HG03439 (cell line): ENCODE data around the gene PUS10.

Source experiments
- ATAC-seq: cut with Tn5 transposase; IDR thresholded peaks from one replicate; pipeline ENCODE4 v1.9.1; 2021; ENCODE audit warnings: mild to moderate bottlenecking, moderate library complexity; ENCODE audit not compliant: unreplicated experiment

Gene PUS10

DNA sequence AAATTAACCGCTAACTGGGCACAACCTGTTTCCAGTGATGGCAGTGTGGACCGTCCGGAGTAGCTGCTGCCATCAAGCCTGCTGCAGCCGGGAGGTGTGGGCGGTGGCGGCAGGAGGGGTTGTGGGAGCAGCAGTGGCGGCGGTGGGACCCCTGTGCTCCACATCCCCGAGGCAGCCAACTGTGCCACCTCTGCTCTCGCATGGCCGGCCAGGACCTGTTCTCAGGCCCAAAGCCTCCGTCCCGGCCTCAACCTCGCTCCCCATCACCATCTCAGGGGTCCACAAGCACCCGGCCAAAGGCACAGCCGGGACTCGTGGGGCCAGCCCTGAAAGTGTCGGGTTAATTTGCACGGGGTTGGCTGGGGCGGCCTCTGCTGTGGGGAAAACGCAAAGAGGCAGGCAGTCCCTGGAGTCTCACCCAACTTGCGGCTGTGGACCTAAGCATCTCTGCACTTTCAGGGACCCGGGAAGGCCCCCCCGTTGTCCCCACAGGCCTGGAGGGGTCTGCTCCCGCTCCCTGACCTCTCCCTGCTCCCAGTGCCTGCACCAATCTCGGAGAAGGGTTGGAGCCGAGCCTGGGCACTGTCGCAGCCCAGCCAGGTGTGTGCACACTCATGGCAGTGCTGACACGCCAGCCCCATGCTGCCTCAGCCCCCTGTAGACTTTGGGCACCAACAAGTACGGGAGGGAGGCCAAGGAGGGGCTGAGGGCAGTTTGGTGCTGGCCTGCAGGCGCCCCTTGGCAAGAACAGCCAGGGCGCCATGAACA, 45.0 kb downstream of the PUS10 start:
- ATAC-seq = peak; percentile 5

DNA sequence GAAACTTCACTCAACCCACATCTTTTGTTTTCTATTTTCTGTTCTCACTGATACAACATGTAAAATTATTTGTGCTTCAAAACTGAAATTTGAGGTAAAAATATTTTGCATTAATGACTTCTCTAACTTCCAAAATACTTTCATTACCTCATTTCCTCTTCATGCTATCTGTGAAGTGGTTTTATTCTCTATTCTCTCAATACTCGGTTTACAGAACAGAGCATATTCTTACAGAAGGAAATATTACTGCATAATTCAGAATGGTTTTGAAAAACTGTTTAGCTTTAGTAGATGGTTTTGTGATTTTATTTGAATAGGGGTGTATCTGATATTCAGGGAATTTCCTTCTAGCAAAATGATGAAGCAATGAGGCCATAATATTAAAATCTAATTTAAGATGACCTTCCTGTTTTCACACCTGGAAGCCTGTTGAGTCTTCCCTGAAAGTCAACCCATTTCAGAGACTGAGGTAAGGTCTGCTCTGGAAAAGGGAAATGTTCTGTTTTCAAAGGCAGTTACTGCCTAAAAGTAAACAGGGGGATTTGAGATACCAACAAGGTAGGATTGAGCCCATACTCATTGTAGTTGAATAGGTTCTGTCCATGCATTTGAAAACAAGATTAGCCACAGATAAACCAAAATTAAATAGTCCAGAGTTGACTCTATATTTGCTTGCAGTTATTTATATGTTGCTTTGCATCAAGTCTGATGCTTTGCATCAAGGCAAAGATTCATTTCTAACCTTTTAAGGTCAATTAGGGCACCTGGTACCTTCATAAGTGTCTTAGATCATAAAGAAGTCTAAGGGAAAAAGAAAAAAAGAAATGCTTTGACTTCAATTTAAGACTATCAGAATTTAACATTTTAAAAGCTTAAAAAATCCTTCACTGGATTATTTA, 51.3 kb downstream of the PUS10 start:
- peak; percentile 59 for ATAC-seq

DNA sequence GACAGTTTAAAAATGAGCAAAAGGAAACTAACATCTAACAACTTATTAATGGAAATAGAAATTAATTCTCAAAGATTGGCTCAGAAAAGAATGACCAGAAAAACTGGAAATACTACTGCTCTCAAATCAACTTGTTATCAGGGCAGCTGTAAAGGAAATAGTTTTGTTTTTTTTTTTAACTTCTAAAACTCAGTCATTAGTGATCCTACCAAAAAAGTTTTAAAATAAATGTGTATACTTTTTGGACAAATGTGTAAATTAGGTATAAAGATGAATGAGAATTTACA, 52.6 kb downstream of the PUS10 start:
- ATAC-seq = no peak

DNA sequence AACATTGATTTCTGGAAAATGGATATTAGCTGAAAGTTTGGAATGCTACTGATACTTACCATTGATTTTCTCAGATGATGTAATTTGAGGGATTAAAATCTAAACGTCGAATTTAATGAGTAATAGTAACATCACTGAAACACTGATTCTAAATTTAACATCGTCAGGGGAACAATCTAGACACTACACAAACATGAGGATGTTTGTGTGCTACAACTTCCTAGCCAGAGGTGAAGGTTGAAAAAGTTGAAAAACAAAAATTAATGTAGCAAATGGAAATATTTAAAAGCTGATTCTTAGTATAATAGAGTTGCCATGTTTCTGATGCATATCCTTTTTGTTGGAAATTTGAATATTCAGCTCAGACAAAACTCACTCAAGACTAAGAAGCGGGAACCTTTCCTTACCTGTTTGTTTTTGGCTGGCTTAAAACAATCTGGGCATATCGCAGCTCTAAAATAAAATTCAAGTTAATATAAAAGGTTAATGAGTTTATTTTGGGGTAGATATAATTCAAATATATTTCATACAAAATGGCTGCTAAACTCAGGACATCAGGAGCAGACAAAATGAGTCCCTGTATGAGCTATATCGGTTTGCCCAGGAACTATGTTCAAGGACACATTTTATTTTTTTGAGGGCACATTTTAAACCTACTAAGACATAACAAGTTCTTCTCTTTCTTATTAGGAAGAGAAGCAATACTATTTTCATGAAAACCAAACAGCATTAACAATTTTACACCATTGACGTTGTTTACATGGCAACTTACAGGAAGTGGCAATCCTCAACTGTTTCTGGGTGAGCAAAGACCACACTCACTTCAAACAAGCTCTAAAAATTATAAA, 53.2 kb downstream of the PUS10 start:
- ATAC-seq = no peak

DNA sequence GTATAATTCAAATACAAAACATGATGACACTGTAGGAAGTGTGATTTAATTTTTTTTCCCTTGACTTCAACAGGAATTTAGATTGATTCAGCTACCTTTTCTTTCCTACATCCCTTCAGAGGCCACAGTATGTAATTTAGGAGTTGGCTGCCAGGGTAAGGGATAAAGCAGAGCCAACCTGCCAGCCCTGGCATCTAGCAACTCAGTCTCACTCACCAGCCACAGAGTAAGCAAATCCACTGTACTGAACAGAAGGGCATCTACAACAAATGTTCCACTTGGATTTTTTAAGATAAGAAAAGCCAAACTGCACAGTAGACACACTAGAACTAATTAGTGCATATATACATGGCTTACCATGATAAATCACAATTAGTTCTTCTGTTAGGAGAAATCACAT, 54.9 kb downstream of the PUS10 start:
- ATAC-seq = no peak

DNA sequence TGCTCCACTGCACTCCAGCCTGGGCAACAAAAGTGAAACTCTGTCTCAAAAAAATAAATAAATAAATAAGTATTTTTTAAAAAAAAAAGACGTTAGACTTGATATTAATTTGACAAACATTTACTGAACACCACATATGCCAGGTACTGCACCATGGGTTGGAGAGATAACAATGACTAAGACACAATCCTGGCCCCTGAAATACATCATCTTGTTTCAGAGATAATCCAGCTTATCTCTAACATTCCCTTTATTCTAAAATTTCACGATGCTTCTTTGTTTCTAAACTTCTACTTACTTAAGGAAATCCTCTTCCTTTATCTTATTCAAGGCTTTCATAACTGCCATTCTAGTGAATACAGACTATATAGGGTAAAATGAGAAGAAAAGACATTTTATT, 55.5 kb downstream of the PUS10 start:
- no peak for ATAC-seq

DNA sequence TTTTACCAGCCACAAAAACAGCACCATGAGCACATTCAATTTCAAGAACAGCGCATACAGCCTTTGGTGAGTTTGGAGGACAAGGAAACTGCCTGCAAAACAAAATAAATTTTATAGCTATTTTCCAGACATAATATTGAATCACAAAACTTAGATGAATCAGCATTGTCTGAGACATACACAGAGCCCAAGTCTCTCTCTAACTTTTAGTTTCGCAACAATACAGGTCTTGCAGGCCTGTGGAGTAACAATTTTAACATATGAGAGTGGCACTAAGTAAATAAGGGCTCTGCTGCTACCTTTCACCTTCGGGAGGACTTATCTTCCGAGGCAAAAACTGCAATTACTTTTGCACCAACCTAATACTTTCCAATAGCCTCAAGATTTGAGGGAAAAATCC, 56.6 kb downstream of the PUS10 start:
- ATAC-seq = no peak

DNA sequence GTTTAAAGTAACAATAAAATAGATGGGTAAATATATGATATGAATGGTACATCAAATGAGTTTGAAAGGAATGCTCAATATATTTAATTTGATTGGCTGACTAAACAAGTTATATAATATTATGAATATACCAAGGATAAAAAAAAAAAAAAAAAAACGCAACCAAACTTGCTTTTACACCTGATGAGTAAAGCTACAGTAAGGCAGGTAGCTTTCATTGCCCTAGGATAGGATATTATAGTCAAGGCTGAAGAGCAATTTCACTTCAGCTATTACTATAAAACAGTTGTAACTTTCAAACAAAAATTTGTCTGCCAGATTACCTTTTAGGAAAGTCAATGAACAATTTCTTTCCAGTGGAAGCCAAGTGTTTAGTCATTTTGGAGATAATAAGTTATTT, 57.3 kb downstream of the PUS10 start:
- no peak for ATAC-seq

DNA sequence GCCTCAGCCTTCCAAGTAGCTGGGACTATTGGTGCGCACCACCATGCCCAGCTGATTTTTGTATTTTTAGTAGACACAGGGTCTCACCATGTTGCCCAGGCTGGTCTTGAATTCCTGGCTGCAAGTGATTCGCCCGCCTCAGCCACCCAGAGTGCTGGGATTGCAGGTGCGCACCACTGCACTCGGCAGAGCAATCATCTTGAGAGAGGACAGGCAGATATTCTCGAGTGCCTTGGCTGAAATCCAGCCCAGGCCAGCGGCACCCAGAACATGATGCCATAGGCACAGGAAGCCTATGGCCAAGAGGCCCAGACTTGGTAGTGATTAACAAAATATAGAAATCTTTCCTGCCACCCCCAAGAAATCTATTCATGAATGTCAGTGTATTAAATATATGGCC, 58.6 kb downstream of the PUS10 start:
- no peak for ATAC-seq

DNA sequence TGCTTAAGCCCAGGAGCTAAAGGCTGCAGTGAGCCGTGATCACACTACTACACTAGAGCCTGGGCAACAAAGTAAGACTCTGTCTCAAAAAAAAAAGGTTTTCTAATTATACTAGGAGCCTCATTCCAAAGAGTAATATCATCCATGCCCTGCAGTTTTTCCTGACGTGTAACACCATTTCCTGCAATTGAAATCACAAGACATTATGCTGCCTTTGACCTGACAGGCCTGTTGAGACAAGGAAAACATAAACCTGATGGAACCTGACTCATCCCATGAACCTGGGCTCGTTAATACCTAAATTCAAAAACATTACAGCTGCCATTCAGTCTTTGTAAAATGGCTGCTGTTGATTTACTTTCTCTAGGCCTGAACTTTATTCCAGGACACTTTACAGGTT, 59.3 kb downstream of the PUS10 start:
- no peak for ATAC-seq

DNA sequence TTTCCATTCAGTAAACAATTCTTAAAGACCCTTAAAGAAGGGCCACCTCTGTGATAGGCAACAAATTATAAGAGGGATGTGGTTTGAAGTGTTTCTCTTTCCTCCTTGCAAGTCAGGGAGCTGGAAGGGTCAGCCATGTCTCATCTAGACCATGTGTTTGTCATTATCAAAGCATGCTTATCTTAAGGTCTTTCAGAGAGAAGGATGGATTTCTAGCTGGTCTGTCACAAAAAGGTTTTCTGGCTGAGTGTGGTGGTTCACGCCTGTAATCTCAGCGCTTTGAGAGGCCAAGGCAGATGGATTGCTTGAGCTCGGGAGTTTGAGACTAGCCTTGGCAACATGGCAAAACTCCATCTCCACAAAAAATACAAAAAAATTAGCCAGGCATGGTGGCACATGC, 59.7 kb downstream of the PUS10 start:
- ATAC-seq = no peak

DNA sequence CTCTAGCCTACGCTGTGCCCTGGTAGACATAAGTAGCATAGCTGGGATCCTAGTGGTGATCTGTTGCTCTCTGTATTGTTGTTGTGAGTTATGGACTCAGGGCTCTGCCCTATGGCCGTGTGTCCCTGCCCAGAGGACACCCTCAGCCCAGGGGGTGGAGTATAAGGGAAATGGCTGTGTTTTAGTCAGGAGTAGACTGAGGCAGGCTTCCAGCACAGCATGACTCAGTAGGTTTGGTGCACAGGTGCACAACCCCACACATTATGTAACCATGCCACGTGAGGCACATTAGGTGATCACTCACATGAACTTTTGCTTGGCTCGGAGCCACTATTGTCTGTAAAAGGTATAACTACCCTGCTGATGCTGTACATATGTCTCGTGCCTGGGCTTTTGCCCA, 60.4 kb downstream of the PUS10 start:
- no peak for ATAC-seq

DNA sequence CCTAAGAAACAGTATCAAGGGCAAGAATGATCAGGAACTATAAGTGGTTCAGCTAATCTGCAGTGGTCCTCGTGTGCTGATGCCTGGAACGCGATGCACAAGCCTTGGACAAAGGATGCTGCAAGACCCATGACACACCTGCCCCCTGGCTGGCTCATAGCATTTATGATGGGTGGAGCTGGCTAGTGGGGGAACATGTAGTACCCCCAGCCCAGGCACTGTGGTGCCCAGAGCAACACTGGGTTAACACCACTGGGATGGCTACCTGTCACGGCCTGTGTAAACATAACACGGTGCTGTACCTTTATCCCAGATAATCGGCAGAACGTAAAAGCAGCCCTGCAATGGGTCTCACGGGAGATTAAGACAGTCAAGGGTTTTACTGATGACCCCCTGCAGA, 60.8 kb downstream of the PUS10 start:
- no peak for ATAC-seq

DNA sequence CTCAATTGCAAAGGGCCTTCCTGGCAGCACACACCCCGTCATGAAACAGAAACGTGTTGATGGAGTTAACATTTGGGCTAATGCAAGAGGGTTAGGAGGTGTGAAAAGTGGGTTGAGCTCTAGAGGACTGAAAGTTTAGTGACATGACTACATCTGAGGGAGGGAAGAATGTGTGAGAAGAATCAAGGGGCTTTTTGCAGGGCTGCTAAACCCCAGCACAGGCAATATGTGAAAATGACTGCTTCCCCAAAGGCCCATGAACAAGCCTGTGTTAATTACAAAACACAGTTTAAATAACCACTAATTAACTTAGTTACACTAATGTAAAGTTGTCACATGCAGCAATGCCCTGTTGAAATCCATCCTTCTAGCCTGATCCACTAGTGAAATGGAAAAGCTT, 63.9 kb downstream of the PUS10 start:
- ATAC-seq = no peak

DNA sequence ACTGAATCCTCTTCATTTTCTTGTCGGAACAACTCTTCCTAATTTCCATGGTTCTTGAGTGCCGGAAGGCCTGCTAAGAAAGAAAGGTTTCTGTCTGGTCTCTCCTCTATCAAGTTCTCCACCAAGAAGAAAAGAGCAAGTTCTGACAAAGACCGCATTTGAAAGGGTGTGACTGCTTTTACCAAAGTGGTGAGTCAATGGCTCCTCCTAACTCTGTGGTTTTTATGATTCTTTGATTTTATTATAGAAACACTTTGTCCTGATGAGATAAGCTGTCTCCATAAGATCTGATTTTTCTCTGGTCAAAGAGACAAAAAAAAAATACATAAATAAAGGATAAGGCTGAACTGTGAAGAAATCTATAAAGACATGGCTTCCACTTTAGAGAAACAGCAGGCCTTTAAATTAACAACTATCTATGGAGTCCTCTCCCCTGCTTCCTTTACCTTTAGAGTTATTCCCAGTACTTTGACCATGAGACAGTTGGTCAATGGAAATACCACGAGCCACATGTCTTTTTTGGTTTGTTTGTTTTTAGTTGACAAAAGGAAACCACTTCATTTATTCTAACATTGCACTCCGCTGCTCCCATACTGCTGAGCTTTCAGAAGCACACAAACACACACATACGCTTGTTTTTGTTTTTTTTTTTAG, 69.0 kb downstream of the PUS10 start:
- ATAC-seq = no peak

DNA sequence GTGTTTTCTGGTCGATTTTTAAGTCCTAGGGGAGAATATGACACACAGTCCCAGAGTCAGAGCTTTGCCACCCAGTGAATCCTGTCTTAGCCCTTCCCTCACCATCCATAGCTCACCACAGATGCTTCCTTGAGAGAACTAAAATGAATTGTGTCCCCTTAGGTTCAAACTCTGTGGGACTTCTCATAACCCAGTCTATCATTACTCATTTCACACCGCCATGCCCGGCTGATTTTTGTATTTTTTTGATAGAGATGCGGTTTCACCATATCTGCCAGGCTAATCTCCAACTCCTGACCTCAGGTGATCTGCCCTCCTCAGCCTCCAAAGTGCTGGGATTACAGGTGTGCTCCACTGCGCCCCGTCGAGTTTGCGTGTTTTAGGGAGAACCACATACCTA, 69.9 kb downstream of the PUS10 start:
- ATAC-seq = no peak

DNA sequence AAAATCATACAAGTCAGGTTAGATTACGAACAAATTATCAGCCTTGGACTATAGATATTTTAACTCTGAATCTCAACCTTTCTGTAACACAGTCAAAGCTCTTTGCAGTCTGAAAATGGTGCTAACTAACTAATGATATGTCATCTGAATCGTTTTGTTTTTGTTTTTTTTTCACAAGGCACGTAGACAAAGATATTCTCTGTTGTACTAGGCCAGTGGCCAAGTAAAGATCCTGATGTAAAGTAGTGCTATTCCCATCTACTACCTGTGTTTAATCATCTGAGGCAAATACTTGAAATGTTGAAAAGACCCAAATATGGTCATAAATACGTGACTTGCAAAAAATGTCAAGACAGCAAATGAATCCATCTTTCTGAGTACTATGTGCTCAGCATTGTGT, 71.0 kb downstream of the PUS10 start:
- ATAC-seq = no peak

DNA sequence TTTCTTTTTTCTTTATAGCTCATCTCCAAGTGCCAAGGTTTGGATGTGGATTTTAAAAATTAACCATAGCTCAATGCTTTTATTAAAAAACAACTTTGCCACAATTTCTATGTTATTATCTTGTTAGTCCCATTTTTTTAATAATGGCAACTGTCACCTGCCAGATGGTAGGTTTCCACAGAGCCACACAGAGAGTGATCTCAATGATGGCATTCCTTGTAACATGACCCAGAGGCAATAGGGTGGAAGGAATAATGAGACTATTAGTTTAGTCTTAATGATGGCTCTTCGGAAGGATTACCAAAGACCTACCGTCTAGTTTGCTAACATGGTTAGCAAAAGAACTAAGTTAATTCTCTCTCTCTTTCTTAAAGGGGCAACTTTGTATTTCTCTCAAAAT, 72.7 kb downstream of the PUS10 start:
- no peak for ATAC-seq

DNA sequence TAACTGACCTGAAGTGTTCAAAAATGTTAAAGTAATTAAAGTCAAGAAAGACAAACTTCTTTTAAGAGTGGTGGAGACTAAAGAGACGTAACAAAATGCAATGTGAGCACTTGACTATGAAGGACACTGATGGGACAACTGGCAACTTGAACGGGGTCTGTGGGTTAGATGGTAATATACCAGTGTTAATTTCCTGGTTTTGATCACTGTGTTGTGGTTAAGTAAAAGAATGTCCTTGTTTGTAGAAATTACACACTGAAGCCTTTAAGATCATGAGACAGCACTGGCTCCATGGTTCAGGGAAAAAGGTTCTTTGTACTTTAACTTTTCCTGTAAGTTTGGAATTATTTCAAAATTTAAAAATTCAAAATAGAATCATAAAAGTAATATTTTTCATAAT, 78.4 kb downstream of the PUS10 start:
- no peak for ATAC-seq

DNA sequence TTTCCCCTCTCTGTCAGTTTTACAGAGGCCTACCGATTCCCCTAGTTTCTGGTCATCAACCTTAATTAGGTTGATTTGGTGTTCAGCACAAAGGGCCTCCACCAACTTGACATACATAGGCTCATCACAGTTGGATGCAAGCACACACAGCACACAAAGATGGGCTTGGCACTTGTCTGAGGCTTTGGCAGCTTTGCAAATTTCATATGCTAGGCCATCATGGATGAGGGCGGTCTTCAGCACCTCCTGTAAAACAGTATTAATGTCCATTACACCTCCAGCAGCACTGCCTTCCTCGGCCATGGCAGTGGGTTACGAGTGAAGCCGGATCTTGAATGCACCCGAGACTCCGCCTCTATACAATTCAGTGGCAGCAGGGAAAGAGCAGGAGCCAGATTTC, 79.8 kb downstream of the PUS10 start:
- ATAC-seq = no peak

DNA sequence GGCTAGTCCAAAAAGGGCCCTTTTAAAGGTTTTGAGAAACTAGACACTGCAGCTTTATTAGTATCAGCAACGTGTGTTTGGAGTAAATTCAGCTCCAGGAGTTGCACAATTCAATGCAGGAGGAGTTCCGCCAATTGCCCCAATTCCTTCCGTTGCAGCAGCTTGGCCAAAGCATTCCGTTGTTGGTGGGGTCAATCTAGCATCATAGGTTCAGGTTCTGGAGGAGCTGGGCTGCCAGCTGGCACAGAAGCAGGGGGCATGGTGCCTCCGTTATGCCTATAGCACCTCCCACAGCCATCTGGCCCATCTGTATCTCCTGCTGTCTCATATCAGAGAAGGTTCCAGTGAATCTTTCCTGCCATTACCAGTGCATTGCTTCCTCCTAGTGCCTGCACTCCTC, 81.3 kb downstream of the PUS10 start:
- ATAC-seq = no peak
